Measurements from ENCODE around the gene KIAA0232. TPM values are rescaled to one million over a fixed set of nuclear protein-coding genes. Genes with fewer than 3 reads are reported as not detected.

Gene KIAA0232
- total and polyA plus RNA-seq, 2 of the 8 experiments (the other 6 are each of a cell fraction or from before 2014, with no cell fraction given): 5.6 to 23.3 TPM

DNA sequence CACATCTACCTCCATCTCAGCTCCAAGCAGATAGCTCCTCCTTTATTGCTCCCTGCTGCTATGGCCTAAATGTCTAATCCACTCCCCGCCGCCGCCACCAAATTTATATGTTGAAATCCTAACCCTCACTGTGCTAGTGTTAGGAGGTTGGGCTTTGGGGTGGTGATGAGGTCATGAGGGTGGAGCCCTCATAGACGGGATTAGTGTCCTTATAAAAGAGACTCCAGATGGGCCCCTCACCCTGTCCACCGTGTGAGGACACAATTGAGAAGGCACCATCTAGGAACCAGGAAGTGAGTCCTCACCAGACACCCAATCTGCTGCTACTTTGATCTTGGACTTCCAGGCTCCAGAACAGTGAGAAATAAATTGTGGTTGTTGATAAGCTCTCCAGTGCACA is 113.5 kb downstream of the KIAA0232 start:
- H3K36me3 ChIP-seq (ENCODE audit: control insufficient read depth in 2 of 4, insufficient read depth in 4 of 4, low read length in 3 of 4): no peaks in the 10 kb centered on the region
- no peak overlapping the region for H3K14ac ChIP-seq (ENCODE audit: insufficient read length)
- H2BK20ac ChIP-seq (ENCODE audit: low read length): no peak overlapping the region
- CTCF ChIA-PET (ENCODE audit: partially characterized antibody): interaction anchor here (0.6 to 2.4 kb wide), 6 partner anchors 10 to 785 kb away, joined by 3 to 10 read pairs (median 3); no protein-coding TSS in a partner anchor
- H3K18ac ChIP-seq (ENCODE audit: extremely low read depth, low read length): no peak overlapping the region
- no peak overlapping the region for H2BK15ac ChIP-seq (ENCODE audit: low read length)
- H3K27ac ChIP-seq (ENCODE audit: low read depth, low read length): no peak overlapping the region
- H3K79me1 ChIP-seq (ENCODE audit: low read depth, low read length): no peaks in the 10 kb centered on the region
- no peak overlapping the region for H4K91ac ChIP-seq (replicated peaks; ENCODE audit: insufficient read length, low read length)
- WGBS, 2 experiments (ENCODE audit: extremely low coverage in 1 of 2, insufficient coverage in 1 of 2, insufficient read length in 1 of 2, insufficient replicate concordance in 2 of 2, low coverage in 1 of 2, low lambda C conversion rate in 2 of 2, missing lambda C conversion rate in 1 of 2): 93% methylated on average over 5 of the region's 5 CpGs; no CpG with 5 or more reads in 1 of the 2 experiments
- H2BK5ac ChIP-seq (ENCODE audit: low read depth, low read length): no peak overlapping the region
- TF ChIP-seq SP2 (IDR thresholded peaks at IDR 0.05; ENCODE audit: low read length): no peak
- TF ChIP-seq CHD1 (IDR thresholded peaks at IDR 0.05; ENCODE audit: low read depth, low read length): no peak
- TF ChIP-seq TBP (IDR thresholded peaks at IDR 0.05; ENCODE audit: low read depth, low read length): no peak
- TF ChIP-seq ZNF274 (IDR thresholded peaks at IDR 0.05; ENCODE audit: borderline replicate concordance, extremely low read depth, low read length): no peak
- no peak for TF ChIP-seq TCF12 (IDR thresholded peaks at IDR 0.05; ENCODE audit: low read depth, low read length)
- H4K20me1 ChIP-seq (replicated peaks in 1 of 2; ENCODE audit: control insufficient read depth in 1 of 2, insufficient read depth in 2 of 2, low read length in 2 of 2): no peaks in the 10 kb centered on the region
- H3K9ac ChIP-seq (replicated peaks in 1 of 4; ENCODE audit: extremely low read depth in 1 of 4, low read depth in 3 of 4, low read length in 3 of 4): no peak overlapping the region
- no peak overlapping the region for H3K4me2 ChIP-seq (ENCODE audit: insufficient read depth in 1 of 2, low read depth in 2 of 2, low read length in 2 of 2)
- POLR2A ChIA-PET (ENCODE audit: partially characterized antibody): interaction anchor here (0.7 kb wide), 1 partner anchor 13 kb away, joined by 4 read pairs; the partner anchor contains the start of gene TBC1D14
- no peak overlapping the region for H3K4ac ChIP-seq (replicated peaks; ENCODE audit: insufficient read length, low read depth, low read length)
- no peak overlapping the region for H2BK120ac ChIP-seq (replicated peaks; ENCODE audit: low read depth, low read length)
- H3K79me2 ChIP-seq (ENCODE audit: control insufficient read depth in 1 of 2, insufficient read depth in 2 of 2, low read length in 2 of 2): no peaks in the 10 kb centered on the region
- H3K4me3 ChIP-seq (ENCODE audit: extremely low read depth in 1 of 4, insufficient read depth in 2 of 4, low read depth in 3 of 4, low read length in 4 of 4): no peak overlapping the region
- no peaks in the 10 kb centered on the region for H3K9me3 ChIP-seq (ENCODE audit: insufficient read depth in 2 of 2, low read depth in 1 of 2, low read length in 1 of 2)
- no peak overlapping the region for H4K5ac ChIP-seq (ENCODE audit: insufficient read length, low read depth, low read length)
- H2BK12ac ChIP-seq (ENCODE audit: low read depth, low read length): no peak overlapping the region
- H3K23me2 ChIP-seq (ENCODE audit: low read depth, low read length): no peaks in the 10 kb centered on the region
- no peak overlapping the region for H3K23ac ChIP-seq (ENCODE audit: insufficient read length)
- FAIRE-seq (no peak), DNase-seq (ENCODE audit: low read depth in 1 of 2, low spot score in 2 of 2) (no peak)
- no peak overlapping the region for H4K8ac ChIP-seq (ENCODE audit: extremely low read depth, insufficient read depth, low read length)
- H3K56ac ChIP-seq (replicated peaks; ENCODE audit: insufficient read length, low read depth, low read length): no peak overlapping the region
- no peak overlapping the region for H2AK5ac ChIP-seq (ENCODE audit: low read depth, low read length)
- no peak overlapping the region for H2AFZ ChIP-seq (ENCODE audit: low read length)
- no peaks in the 10 kb centered on the region; a peak in 1 of 7 replicates for H3K4me1 ChIP-seq (replicated peaks in 1 of 4; ENCODE audit: control insufficient read depth in 3 of 4, insufficient read depth in 4 of 4, low read length in 3 of 4)
- no peaks in the 10 kb centered on the region for H3K27me3 ChIP-seq (replicated peaks in 1 of 4; ENCODE audit: control insufficient read depth in 3 of 4, extremely low read depth in 1 of 4, insufficient read depth in 3 of 4, low read length in 3 of 4)

Measured in H1 (cell line).